PC-3 (cell line): ENCODE data around the gene INSL3. TPM values are rescaled to one million over a fixed set of nuclear protein-coding genes. Genes with fewer than 3 reads are reported as not detected.

Experiments
- ATAC-seq: fragments of 200-7000 bp; cut with Tn5 transposase; 2 replicates; pipeline ENCODE4 v1.9.1; 2020; ENCODE audit warnings: mild to moderate bottlenecking, moderate library complexity
- BruUV-seq: library from RNA; stranded (reverse); fragments of 400-500 nt; replicated peaks from 2 replicates; lab custom pipeline; 2021; lab: Mats Ljungman, UMichigan
- CTCF ChIA-PET: fragments of 300-600 bp; sonication (Branson Sonifier 250); formaldehyde crosslinking; loops from one replicate; lab custom pipeline; 2022; ENCODE audit warnings: antibody characterized with exemption; lab: Charles Lee
- POLR2A ChIA-PET: fragments of 300-600 bp; sonication (Branson Sonifier 250); formaldehyde crosslinking; loops from one replicate; lab custom pipeline; 2022; ENCODE audit warnings: antibody characterized with exemption; ENCODE audit not compliant: unreplicated experiment; lab: Charles Lee
- DNase-seq: peaks from one replicate; pipeline ENCODE4 v3.0.0-alpha.2; 2015
- H2AFZ ChIP-seq: fragments of 300-600 bp; sonication (generic); 2 replicates; pipeline ENCODE4 v1.6.0; 2016; ENCODE audit warnings: antibody characterized with exemption, low read length
- H3F3A ChIP-seq: fragments of 300-600 bp; sonication (generic); one replicate; pipeline ENCODE4 v1.6.0; 2017; ENCODE audit warnings: antibody characterized with exemption, low read length, control low read depth, mild to moderate bottlenecking; ENCODE audit not compliant: unreplicated experiment
- H3K27ac ChIP-seq: fragments of 300-600 bp; sonication (generic); 2 replicates; pipeline ENCODE4 v1.5.1; 2016; ENCODE audit warnings: mild to moderate bottlenecking, low read length
- H3K27me3 ChIP-seq: fragments of 300-600 bp; sonication (generic); 2 replicates; pipeline ENCODE4 v1.6.1; 2016; ENCODE audit warnings: low read length, mixed read lengths
- H3K36me3 ChIP-seq: fragments of 300-600 bp; sonication (generic); 2 replicates; pipeline ENCODE4 v1.6.1; 2016; ENCODE audit warnings: low read depth, mixed run types, low read length, mixed read lengths
- H3K4me1 ChIP-seq: fragments of 300-600 bp; sonication (generic); 2 replicates; pipeline ENCODE4 v1.5.1; 2016; ENCODE audit warnings: low read length; ENCODE audit not compliant: insufficient read depth
- H3K4me2 ChIP-seq: fragments of 300-600 bp; sonication (generic); 2 replicates; pipeline ENCODE4 v1.6.0; 2016; ENCODE audit warnings: low read length
- H3K4me3 ChIP-seq: fragments of 300-600 bp; sonication (generic); 2 replicates; pipeline ENCODE4 v1.5.1; 2016; ENCODE audit warnings: mild to moderate bottlenecking, low read length, mixed read lengths
- H3K79me2 ChIP-seq: fragments of 300-600 bp; sonication (generic); 2 replicates; pipeline ENCODE4 v1.6.1; 2017; ENCODE audit warnings: low read length, mixed read lengths
- H3K9ac ChIP-seq: fragments of 300-600 bp; sonication (generic); 2 replicates; pipeline ENCODE4 v1.6.0; 2016; ENCODE audit warnings: mild to moderate bottlenecking, low read length
- H3K9me2 ChIP-seq: fragments of 300-600 bp; sonication (generic); replicated peaks from 2 replicates; pipeline ENCODE4 v1.6.1; 2016; ENCODE audit warnings: mixed run types, low read length, mixed read lengths
- H3K9me3 ChIP-seq: fragments of 300-600 bp; sonication (generic); 2 replicates; pipeline ENCODE4 v1.6.1; 2016; ENCODE audit warnings: low read length, mixed read lengths
- H4K20me1 ChIP-seq: fragments of 300-600 bp; sonication (generic); 2 replicates; pipeline ENCODE4 v1.6.1; 2016; ENCODE audit warnings: low read length, mixed read lengths
- CTCF ChIP-seq: fragments of 300-600 bp; sonication (generic); conservative IDR thresholded peaks from 2 replicates; pipeline ENCODE4 v1.5.1; 2017; ENCODE audit warnings: antibody characterized with exemption, low read depth, mild to moderate bottlenecking, low read length
- EZH2 ChIP-seq: fragments of 300-600 bp; sonication (generic); IDR thresholded peaks from one replicate; pipeline ENCODE4 v1.6.1; 2017; ENCODE audit warnings: antibody characterized with exemption, mild to moderate bottlenecking, low read length; ENCODE audit not compliant: unreplicated experiment
- EZH2phosphoT487 ChIP-seq: fragments of 300-600 bp; sonication (generic); IDR thresholded peaks from 2 replicates; pipeline ENCODE4 v1.6.1; 2018; ENCODE audit warnings: mild to moderate bottlenecking, antibody characterized with exemption, low read length, borderline replicate concordance
- intact Hi-C: fragments of 100-400 bp; cut with micrococcal nuclease; formaldehyde crosslinking; loops from 2 replicates; pipeline ENCODE4 v1.9.0; 2023
- total RNA-seq: library from RNA; depleted of rRNA; stranded (reverse); fragments of >200 nt; gene quantifications from 2 replicates; pipeline ENCODE4 v1.2.3, GENCODE V29; 2014

Gene INSL3
- total RNA-seq, 1 experiment from 2014 or later: not detected

DNA sequence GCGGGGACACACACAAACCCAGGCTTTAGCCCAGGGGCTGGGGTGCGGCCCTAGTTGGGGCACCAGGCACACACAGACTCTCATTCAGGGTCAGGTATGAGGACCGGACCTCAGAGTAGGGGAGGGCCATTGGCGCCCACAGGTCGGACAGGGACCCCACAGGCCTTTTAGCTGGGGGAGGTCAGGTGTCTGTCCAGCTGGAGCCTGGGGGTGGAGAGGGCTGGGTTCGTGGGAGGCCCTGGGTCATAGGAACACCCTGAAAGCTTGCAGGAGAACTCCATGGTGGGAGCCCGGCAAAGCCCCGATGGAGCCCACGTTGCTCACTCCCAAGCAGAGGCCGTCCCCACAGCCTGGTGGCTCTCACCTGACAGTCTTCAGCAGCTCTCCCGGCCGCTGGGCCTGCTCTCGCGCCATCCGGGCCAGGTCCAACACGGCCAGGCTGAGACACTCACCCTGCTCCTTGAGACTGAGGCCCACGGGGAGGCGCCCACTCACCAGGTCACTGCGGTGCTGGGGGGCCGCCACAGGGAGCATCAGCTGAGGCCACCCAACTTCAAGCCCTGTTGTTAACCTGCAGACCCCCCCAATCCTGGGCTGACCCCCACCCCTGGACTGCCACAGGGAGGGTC is 21.5 kb upstream of the INSL3 start:
- TF ChIP-seq CTCF: no peak
- TF ChIP-seq EZH2phosphoT487: no peak
- no peak for TF ChIP-seq EZH2
- CTCF ChIA-PET: interaction anchor here (0.6 to 0.7 kb wide), 2 partner anchors 16 to 347 kb away, joined by 7 to 11 read pairs; no protein-coding TSS in a partner anchor
- peak overlapping the region; percentile 94 for H3K9ac ChIP-seq
- no peaks in the 10 kb centered on the region for H3K9me2 ChIP-seq
- peak overlapping the region; percentile 87 for H2AFZ ChIP-seq
- intact Hi-C loops: loop anchor here (5.0 kb wide), 1 partner anchor 225 kb away; no protein-coding TSS in a partner anchor
- DNase-seq: no peak
- peak overlapping the region; percentile 99 for H3K4me2 ChIP-seq
- POLR2A ChIA-PET: interaction anchor here (0.8 to 1.7 kb wide), 2 partner anchors 12 to 17 kb away, joined by 3 to 28 read pairs; partner anchors contain the start of gene RPL18A
- H3F3A ChIP-seq: no peaks in the 10 kb centered on the region
- H3K36me3 ChIP-seq: no peaks in the 10 kb centered on the region
- H3K4me3 ChIP-seq: peak overlapping the region; percentile 76
- no peaks in the 10 kb centered on the region for H4K20me1 ChIP-seq
- no peak; the same call in 1 of the 2 replicates for ATAC-seq
- no peaks in the 10 kb centered on the region for H3K9me3 ChIP-seq
- peak overlapping the region; percentile 51 for H3K27ac ChIP-seq
- no peaks in the 10 kb centered on the region for H3K27me3 ChIP-seq
- BruUV-seq: TSS peak; percentile 84
- H3K79me2 ChIP-seq: peaks cover 14% of the 10 kb centered on the region
- H3K4me1 ChIP-seq: peaks cover 19% of the 10 kb centered on the region

GRCh38 chr19:17841810-17842662 is 20.7 kb upstream of the INSL3 start:
- peaks cover 14% of the 10 kb centered on the region for H3K79me2 ChIP-seq
- no peaks in the 10 kb centered on the region for H3K9me3 ChIP-seq
- H3K4me1 ChIP-seq: peaks cover 19% of the 10 kb centered on the region
- peak overlapping the region; percentile 76 for H3K4me3 ChIP-seq
- TF ChIP-seq EZH2phosphoT487 (no peak), EZH2 (no peak), CTCF (no peak)
- BruUV-seq: no TSS peak
- H3K4me2 ChIP-seq: peak overlapping the region; percentile 99
- intact Hi-C loops: loop anchor here (1.0 to 5.0 kb wide), 3 partner anchors 11 to 225 kb away; no protein-coding TSS in a partner anchor
- no peaks in the 10 kb centered on the region for H4K20me1 ChIP-seq
- DNase-seq (peak; percentile 97), ATAC-seq (peak; percentile 85)
- H3K9ac ChIP-seq: peak overlapping the region; percentile 94
- H3K27me3 ChIP-seq: no peaks in the 10 kb centered on the region
- H3K9me2 ChIP-seq: no peaks in the 10 kb centered on the region
- CTCF ChIA-PET: interaction anchor here (0.7 to 1.1 kb wide), 3 partner anchors 11 to 346 kb away, joined by 3 to 9 read pairs (median 7); partner anchors contain the start of gene RPL18A
- no peaks in the 10 kb centered on the region for H3K36me3 ChIP-seq
- POLR2A ChIA-PET: interaction anchor here (0.5 to 1.7 kb wide), 5 partner anchors 10 to 47 kb away, joined by 3 to 28 read pairs (median 5); partner anchors contain the start of genes B3GNT3 and RPL18A
- H3F3A ChIP-seq: no peaks in the 10 kb centered on the region
- peak overlapping the region; percentile 51 for H3K27ac ChIP-seq
- H2AFZ ChIP-seq: peak overlapping the region; percentile 87
